ENCODE data around the gene PIP5K1B. TPM values are rescaled to one million over a fixed set of nuclear protein-coding genes. Genes with fewer than 3 reads are reported as not detected.

PIP5K1B gene
- total and polyA plus RNA-seq, 12 donors, result 2.1 to 24.0 (median 9.7) TPM

GRCh38 chr9:68791169-68791568 lies 86.1 kb downstream of the PIP5K1B start:
- Histone ChIP-seq H3K27ac (no peak overlapping the region), H3K9me3 (replicated peaks in 1 of 3) (no peaks in the 10 kb centered on the region), H3K27me3 (no peaks in the 10 kb centered on the region), H3K4me1 (replicated peaks in 1 of 2) (peaks cover 0 to 7% of the 10 kb centered on the region in 2 donors), H3K36me3 (replicated peaks in 1 of 2) (no peaks in the 10 kb centered on the region), H3K4me3 (no peak overlapping the region)
- DNase-seq, result no peak
- intact Hi-C loops (cut with DNase I), result no loop called here
- no peak for TF ChIP-seq CTCF (IDR thresholded peaks at IDR 0.05)
- no peak for TF ChIP-seq POLR2A (IDR thresholded peaks at IDR 0.05)
- WGBS, 4 donors, result 88 to 93% (median 91%) methylated on average over 3 of the region's 3 CpGs

- Histone ChIP-seq H3K27me3 (no peaks in the 10 kb centered on the region), H3K27ac (no peak overlapping the region), H3K4me1 (replicated peaks in 1 of 2) (peaks cover 0 to 7% of the 10 kb centered on the region in 2 donors), H3K9me3 (replicated peaks in 1 of 3) (no peaks in the 10 kb centered on the region), H3K4me3 (no peak overlapping the region), H3K36me3 (replicated peaks in 1 of 2) (no peaks in the 10 kb centered on the region)
- no peak for TF ChIP-seq CTCF (IDR thresholded peaks at IDR 0.05)
- no peak for TF ChIP-seq POLR2A (IDR thresholded peaks at IDR 0.05)
- WGBS, 4 donors, result 85 to 93% (median 90%) methylated on average over 6 of the region's 6 CpGs
- intact Hi-C loops (cut with DNase I), result no loop called here
- no peak for DNase-seq
Observed at GRCh38 chr9:68793605-68794343, 88.7 kb downstream of the PIP5K1B start.

- H3K4me1 ChIP-seq (replicated peaks in 1 of 2), result peaks cover 0 to 7% of the 10 kb centered on the region in 2 donors
- H3K9me3 ChIP-seq (replicated peaks in 1 of 3), result no peaks in the 10 kb centered on the region
- no peak for TF ChIP-seq POLR2A (IDR thresholded peaks at IDR 0.05)
- TF ChIP-seq CTCF (IDR thresholded peaks at IDR 0.05), result no peak
- no peaks in the 10 kb centered on the region for H3K27me3 ChIP-seq
- DNase-seq, result no peak
- no peak overlapping the region for H3K4me3 ChIP-seq
- intact Hi-C loops (cut with DNase I), result no loop called here
- 41 to 50% (median 44%) methylated on average over 4 of the region's 4 CpGs for WGBS, 4 donors
- H3K27ac ChIP-seq, result no peak overlapping the region
- H3K36me3 ChIP-seq (replicated peaks in 1 of 2), result no peaks in the 10 kb centered on the region
Observed at GRCh38 chr9:68794898-68795297, 89.9 kb downstream of the PIP5K1B start.

- intact Hi-C loops (cut with DNase I), result no loop called here
- H3K4me1 ChIP-seq (replicated peaks in 1 of 2), result peaks cover 0 to 7% of the 10 kb centered on the region in 2 donors
- no peak for DNase-seq
- no peaks in the 10 kb centered on the region for H3K27me3 ChIP-seq
- 72 to 83% (median 82%) methylated on average over 2 of the region's 2 CpGs for WGBS, 4 donors
- no peak overlapping the region for H3K4me3 ChIP-seq
- no peak for TF ChIP-seq CTCF (IDR thresholded peaks at IDR 0.05)
- no peak for TF ChIP-seq POLR2A (IDR thresholded peaks at IDR 0.05)
- H3K36me3 ChIP-seq (replicated peaks in 1 of 2), result no peaks in the 10 kb centered on the region
- no peak overlapping the region for H3K27ac ChIP-seq
- H3K9me3 ChIP-seq (replicated peaks in 1 of 3), result no peaks in the 10 kb centered on the region
Observed at GRCh38 chr9:68795411-68795810, 90.4 kb downstream of the PIP5K1B start.
